Muscle of arm (tissue), 12 donors: ENCODE data around the gene EPHB1. TPM values are rescaled to one million over a fixed set of nuclear protein-coding genes. Genes with fewer than 3 reads are reported as not detected.

ENCODE experiments used
- DNase-seq: peaks from one replicate; pipeline ENCODE4 v3.0.0-alpha.2; 2013
- polyA plus RNA-seq, 12 donors: library from polyadenylated mRNA; unstranded; fragments of 120-200 nt; gene quantifications; one replicate each; pipeline ENCODE4 v1.2.1, GENCODE V29; 2013; ENCODE audit not compliant: insufficient read length in 12 of 12

The EPHB1 gene
- polyA plus RNA-seq, 12 donors, result 7.2 to 59.6 (median 40.0) TPM; not detected in 1

DNA sequence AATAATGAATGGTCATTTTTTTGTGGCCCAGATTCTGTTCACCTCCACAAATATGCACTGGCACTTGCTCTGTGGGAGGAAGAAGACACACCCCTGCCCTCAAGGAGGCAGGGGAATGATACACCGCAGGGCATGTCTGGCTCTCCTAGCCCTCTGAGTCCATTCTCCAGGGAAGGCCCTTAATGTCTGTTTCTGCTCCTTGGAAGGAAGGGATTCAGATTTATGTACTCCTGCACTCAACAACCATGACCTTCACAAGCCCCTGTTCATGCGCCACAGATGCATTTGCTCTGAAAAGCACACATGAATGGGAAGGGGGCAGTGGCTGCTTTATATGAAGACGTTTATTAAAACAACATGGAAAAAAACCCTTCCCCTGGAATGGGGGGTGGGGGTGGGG is 333.8 kb downstream of the EPHB1 start:
- DNase-seq, result no peak

DNA sequence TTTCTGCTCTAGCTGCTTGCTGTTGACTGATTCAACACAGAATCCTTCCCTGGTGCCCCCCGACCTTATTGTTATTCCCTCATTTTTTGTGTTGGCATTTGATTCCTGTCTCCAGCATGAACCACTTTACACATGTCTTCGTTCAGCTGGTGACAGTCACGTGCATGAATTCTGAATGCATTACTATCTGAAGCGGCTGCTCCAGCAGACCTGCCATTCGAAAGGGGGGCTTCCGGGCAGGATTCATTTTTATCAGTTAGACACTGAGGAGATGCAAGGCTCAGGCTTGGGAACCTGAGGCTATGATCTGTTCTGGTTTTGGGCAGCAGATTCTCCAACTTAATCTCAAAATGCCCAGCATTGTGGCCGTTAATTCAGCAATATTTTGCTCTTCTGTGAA is 336.2 kb downstream of the EPHB1 start:
- DNase-seq, result no peak

- DNase-seq, result no peak
Measured at GRCh38 chr3:135133905-135134683, 339.0 kb downstream of the EPHB1 start.

GRCh38 chr3:135134684-135135075 is 339.6 kb downstream of the EPHB1 start:
- DNase-seq, result no peak

DNA sequence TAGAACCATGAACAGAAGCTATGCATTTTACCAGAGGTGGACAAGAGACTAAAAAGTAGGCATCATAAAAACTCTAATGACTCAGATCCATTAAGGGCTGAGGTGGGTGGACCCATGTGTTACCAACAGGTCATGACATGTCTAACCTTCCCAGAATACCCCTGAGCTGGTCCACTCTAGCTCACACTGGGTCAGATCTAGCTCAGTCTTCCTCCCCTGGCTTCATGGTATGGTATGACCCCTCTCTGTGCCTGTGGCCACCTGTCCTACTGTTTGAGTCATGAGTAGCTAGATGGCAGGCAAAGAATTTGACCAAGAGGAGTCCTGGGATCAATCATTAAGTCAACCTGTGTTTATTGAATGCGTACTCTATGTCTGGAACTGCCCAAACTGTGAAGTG is 340.4 kb downstream of the EPHB1 start:
- DNase-seq, result no peak

DNA sequence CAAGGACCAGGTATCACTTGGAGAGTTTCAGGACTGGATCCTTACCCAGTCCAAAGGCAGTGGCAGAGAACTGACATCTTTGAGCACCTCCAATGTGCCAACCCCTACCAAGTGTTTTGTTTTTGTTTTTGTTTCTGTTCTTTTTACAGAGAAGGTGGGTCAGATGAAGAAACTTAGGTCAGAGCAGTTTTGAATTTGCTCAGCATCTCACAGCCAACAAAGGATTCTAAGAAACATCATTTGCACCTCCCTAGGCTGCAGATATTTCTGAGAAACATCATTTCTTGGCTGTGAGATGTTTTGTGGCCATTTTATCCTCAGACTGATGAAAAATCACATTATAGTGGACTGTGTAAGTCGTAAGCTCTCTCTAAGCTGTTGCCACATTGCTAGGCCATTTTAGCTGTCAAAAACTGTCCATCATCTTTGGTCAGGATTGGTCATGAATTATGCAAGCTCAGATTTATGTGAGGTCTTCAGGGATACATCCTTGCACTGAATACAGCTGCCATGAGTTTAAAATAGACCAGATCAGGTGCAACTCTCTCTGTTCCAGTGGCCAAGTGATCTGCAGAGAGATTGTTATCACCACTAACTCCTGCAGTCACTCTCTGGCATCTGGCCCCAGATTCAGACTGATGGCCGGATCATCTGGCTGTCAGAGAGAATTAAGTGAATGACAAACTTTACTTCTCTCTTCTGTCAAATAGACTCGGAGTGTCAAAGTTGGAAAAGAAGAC is 341.5 kb downstream of the EPHB1 start:
- DNase-seq, result no peak

DNA sequence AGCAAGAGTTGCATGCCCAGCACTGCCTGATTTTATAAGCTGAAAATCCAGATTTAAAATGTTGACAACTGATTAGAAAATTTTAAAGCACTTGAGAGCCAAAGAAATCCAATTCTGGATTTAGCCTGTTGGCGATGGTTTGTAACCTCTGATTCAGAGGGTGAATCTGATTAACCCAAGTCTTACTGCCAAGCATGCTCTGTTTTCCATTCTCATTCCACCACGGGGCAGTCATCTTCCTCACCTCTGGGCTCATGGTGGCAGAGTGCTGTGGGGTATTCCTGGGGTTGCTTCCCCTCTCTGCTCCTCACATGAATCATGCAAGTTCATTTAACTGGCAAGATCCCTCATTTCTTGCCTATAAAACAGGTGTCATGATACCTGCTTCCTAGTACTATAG is 342.2 kb downstream of the EPHB1 start:
- DNase-seq, result no peak

DNA sequence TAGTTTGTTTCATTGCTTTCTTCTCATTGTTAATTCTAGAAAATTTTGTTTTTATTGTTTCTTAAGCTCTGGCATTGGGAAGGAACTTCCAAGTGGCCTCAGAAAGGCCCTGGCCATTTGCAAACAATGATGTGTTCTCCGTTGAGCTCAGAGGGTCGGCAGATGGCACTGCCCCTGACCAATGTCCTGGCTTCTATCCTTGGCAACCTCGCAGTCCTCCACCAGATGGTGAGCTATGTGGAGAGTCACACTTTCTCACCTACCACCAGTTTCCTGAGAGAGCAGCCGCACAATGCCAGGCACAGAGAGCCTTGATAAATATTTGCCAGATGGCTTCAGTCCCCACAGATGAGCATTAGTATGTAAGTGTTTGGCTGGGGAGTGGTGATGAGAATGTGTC is 343.7 kb downstream of the EPHB1 start:
- DNase-seq, result no peak

DNA sequence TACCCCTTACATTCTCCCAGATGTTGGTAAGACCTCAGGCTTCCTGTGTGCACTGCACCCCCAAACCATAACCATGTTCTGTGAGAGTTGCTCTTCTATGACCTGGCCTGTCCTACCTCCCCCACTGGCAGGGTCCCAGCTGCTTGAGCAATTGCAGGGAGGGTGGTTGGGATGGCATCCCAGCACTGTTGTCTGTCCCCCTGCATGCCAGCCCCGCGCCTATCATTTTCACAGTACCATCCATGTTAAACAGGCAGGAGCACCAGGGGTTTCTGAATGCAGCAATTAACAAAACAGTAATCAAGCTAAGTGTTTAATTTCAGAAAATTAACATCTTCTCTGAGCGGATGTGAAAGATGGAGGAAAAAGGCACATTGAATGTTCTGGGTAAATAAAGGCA is 345.5 kb downstream of the EPHB1 start:
- no peak for DNase-seq

- no peak for DNase-seq
Measured at GRCh38 chr3:135141160-135141559, 346.1 kb downstream of the EPHB1 start.

DNA sequence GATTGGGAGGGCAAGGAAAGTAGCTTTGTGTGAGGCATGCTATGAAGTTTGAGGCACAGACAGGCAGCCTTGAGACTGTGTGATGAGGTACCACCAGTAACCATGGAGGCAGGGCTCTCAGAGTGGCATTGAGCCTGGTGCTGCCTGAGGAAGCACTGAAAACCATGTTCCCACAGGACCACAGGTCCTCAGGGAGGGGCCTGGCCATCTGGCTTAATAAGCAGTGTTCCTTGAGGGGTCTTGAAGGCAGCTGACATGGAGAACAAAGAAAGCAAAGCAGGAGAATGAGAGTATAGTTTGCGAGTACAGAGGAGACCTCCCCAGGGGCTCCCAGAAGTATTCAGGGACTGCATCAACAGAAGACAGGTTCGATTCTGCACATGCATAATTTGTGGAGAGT is 346.6 kb downstream of the EPHB1 start:
- DNase-seq, result no peak

GRCh38 chr3:135142530-135142929 is 347.5 kb downstream of the EPHB1 start:
- DNase-seq, result no peak

DNA sequence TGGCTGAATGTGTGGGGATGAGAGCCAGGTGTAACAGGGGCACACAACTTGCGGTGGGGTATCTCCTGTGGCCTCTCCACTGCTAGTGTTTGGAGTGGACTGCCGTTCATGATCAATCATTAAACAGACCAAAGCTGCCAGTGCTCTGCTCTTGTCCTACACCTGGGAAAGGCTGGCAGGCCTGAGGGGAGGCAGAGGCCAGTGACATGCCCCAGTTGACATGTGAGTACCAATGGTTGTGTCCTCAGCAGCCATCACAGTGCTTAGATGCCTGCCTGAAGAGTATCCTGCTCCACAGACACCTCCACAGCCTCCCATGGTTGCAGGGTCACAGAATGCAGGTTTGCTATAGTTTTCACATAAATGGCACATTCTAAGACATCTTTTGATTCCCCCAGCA is 348.4 kb downstream of the EPHB1 start:
- no peak for DNase-seq

DNA sequence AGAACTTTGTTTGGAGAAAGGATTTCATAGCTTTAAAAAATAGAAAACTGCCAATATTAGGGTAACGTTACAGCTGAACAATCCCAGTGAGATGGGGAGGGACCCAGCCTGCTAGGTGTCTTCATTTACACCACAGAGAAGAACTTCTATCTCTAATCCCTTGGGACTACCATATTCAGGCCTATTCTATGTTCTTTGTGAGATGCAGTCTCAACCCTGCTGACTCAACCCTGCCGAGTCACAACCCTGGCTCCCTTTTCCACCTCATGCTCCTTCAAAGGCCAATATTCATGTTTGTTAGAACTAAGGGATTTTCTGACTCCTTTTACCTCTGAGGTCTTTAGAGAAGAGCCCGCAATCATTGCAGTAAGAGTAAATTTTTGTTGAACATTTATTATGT is 350.5 kb downstream of the EPHB1 start:
- no peak for DNase-seq

- no peak for DNase-seq
Measured at GRCh38 chr3:135147657-135148056, 352.6 kb downstream of the EPHB1 start.

GRCh38 chr3:135148398-135149020 is 353.4 kb downstream of the EPHB1 start:
- no peak for DNase-seq

GRCh38 chr3:135149707-135150681 is 354.9 kb downstream of the EPHB1 start:
- DNase-seq, result no peak

- no peak for DNase-seq
Measured at GRCh38 chr3:135154186-135154585, 359.1 kb downstream of the EPHB1 start.

DNA sequence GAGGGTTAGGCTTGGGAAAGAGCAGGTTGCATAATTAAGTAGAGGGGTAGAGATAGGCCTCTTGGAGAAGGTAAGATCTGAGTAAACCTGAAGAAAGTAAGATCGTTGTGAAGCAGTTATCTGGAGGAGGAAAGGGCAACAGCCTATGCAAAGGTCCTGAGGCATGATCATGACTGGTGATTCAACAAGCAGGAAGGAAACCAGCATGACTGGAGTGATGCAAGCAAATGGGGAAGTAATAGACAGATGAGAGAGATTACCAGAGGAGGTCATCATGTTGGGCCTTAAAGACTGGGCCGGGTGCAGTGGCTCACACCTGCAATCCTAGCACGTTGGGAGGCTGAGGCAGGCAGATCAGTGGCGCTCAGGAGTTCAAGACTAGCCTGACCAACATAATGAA is 360.2 kb downstream of the EPHB1 start:
- DNase-seq, result no peak

GRCh38 chr3:135155791-135156190 is 360.7 kb downstream of the EPHB1 start:
- no peak for DNase-seq

GRCh38 chr3:135157045-135157740 is 362.1 kb downstream of the EPHB1 start:
- DNase-seq, result no peak
